Osteoblast (primary cell): ENCODE data around the gene ADARB1. TPM values are rescaled to one million over a fixed set of nuclear protein-coding genes. Genes with fewer than 3 reads are reported as not detected.
A peak's percentile ranks its signal among the peaks of the same experiment; 100 is the strongest.

Experiments
- DNase-seq: peaks from one replicate; pipeline ENCODE4 v3.0.0; 2011; ENCODE audit warnings: low spot score, mixed read lengths; ENCODE audit not compliant: insufficient read length; ENCODE audit errors: missing footprints
- H2AFZ ChIP-seq: 2 replicates; pipeline ENCODE4 v1.6.0; 2011; ENCODE audit warnings: mild to moderate bottlenecking, low read length
- H3K27ac ChIP-seq: 2 replicates; pipeline ENCODE4 v1.5.1; 2011; ENCODE audit warnings: mild to moderate bottlenecking, low read depth, low read length, moderate library complexity
- H3K27me3 ChIP-seq: 2 replicates; pipeline ENCODE4 v1.6.0; 2012; ENCODE audit warnings: mild to moderate bottlenecking, control low read depth, inconsistent platforms, low read length, moderate library complexity; ENCODE audit not compliant: insufficient read depth
- H3K36me3 ChIP-seq: 2 replicates; pipeline ENCODE4 v1.5.1; 2011; ENCODE audit warnings: mild to moderate bottlenecking, low read length, control low read depth, moderate library complexity; ENCODE audit not compliant: insufficient read depth
- H3K4me1 ChIP-seq: 2 replicates; pipeline ENCODE4 v1.5.1; 2011; ENCODE audit warnings: mild to moderate bottlenecking, low read length, control low read depth, moderate library complexity; ENCODE audit not compliant: insufficient read depth
- H3K4me2 ChIP-seq: 2 replicates; pipeline ENCODE4 v1.6.0; 2011; ENCODE audit warnings: mild to moderate bottlenecking, low read length; ENCODE audit not compliant: insufficient read depth
- H3K4me3 ChIP-seq: fragments of 200-600 bp; sonication (generic); 3 replicates; pipeline ENCODE4 v1.5.1; 2012; ENCODE audit warnings: mild to moderate bottlenecking, low read length, inconsistent platforms; ENCODE audit not compliant: insufficient read depth
- H3K79me2 ChIP-seq: 2 replicates; pipeline ENCODE4 v1.6.0; 2012; ENCODE audit warnings: mild to moderate bottlenecking, low read length, control low read depth, inconsistent platforms; ENCODE audit not compliant: insufficient read depth
- H3K9me3 ChIP-seq: 2 replicates; pipeline ENCODE4 v1.5.1; 2011; ENCODE audit warnings: low read depth, low read length, control low read depth
- H4K20me1 ChIP-seq: 2 replicates; pipeline ENCODE4 v1.6.0; 2012; ENCODE audit warnings: mild to moderate bottlenecking, low read length, control low read depth; ENCODE audit not compliant: insufficient read depth
- total RNA-seq: library from RNA; depleted of rRNA; stranded (reverse); fragments of >200 nt; gene quantifications from 2 replicates; pipeline ENCODE4 v1.2.3, GENCODE V29; 2012
- TF ChIP-seq, protein P1 (sequence below): IDR thresholded peaks from 2 replicates; pipeline ENCODE4 v1.5.1; 2011; ENCODE audit warnings: mild to moderate bottlenecking, low read depth, low read length, moderate library complexity; ENCODE audit errors: extremely low read depth

The ADARB1 gene
- total RNA-seq, 1 donor = 19.5 TPM

DNA sequence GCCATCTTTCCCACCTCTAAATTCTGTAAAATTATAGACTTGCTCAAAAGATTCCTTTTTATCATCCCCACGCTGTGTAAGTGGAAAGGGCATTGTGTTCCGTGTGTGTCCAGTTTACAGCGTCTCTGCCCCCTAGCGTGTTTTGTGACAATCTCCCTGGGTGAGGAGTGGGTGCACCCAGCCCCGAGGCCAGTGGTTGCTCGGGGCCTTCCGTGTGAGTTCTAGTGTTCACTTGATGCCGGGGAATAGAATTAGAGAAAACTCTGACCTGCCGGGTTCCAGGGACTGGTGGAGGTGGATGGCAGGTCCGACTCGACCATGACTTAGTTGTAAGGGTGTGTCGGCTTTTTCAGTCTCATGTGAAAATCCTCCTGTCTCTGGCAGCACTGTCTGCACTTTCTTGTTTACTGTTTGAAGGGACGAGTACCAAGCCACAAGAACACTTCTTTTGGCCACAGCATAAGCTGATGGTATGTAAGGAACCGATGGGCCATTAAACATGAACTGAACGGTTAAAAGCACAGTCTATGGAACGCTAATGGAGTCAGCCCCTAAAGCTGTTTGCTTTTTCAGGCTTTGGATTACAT is 151.5 kb downstream of the ADARB1 start:
- H3K9me3 ChIP-seq = no peaks in the 10 kb centered on the region

DNA sequence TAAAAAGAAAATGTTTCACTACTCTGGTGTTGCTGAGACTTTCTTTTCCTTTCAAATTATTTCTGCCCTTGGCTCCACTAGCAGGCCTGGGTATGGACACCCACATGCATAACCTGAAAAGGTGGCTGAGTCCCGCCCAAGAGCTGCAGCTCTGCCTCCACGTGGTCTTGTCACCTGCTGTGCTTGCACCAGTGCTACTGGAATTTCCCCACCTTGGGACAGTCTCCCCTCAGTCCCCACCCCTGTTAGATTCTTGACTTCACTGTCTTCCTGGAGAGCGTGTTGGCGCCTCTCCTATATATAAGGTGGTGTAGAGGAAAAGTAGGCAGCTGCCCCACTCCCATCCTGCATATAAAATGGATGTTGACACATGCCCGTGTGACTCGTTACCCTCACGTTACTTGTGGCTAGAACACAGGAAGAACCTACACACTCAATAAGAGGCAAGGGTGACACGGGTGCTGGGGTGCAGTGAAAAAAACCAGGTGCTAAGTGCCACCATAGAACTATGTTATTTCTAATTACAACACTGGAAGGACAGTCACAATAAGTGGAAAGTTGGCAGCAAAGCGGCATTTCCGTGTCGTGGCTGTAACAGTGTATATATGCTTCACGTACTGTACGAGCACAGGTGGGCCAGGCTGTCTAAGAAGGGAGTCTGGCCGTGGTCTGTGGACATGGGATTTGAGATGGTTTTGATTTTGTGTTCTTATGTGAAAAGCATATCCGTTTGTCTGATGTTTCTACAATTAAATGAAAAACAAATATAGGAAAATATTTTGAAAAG is 152.4 kb downstream of the ADARB1 start:
- TF ChIP-seq, protein P1, sequence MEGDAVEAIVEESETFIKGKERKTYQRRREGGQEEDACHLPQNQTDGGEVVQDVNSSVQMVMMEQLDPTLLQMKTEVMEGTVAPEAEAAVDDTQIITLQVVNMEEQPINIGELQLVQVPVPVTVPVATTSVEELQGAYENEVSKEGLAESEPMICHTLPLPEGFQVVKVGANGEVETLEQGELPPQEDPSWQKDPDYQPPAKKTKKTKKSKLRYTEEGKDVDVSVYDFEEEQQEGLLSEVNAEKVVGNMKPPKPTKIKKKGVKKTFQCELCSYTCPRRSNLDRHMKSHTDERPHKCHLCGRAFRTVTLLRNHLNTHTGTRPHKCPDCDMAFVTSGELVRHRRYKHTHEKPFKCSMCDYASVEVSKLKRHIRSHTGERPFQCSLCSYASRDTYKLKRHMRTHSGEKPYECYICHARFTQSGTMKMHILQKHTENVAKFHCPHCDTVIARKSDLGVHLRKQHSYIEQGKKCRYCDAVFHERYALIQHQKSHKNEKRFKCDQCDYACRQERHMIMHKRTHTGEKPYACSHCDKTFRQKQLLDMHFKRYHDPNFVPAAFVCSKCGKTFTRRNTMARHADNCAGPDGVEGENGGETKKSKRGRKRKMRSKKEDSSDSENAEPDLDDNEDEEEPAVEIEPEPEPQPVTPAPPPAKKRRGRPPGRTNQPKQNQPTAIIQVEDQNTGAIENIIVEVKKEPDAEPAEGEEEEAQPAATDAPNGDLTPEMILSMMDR = no peak
- Histone ChIP-seq H3K4me2 (no peak overlapping the region), H3K9me3 (no peaks in the 10 kb centered on the region), H3K4me1 (peaks cover 24% of the 10 kb centered on the region), H3K27me3 (peaks cover 24% of the 10 kb centered on the region), H3K79me2 (no peaks in the 10 kb centered on the region), H3K27ac (no peak overlapping the region), H4K20me1 (peaks cover 7% of the 10 kb centered on the region), H3K36me3 (no peaks in the 10 kb centered on the region), H3K4me3 (no peak overlapping the region), H2AFZ (no peak overlapping the region)
- DNase-seq = no peak

More for the DNA sequence above, 151.5 kb downstream of the ADARB1 start:
- H3K27me3 ChIP-seq = peaks cover 20% of the 10 kb centered on the region
- TF ChIP-seq, protein P1 = no peak
- no peak for DNase-seq
- no peak overlapping the region for H2AFZ ChIP-seq
- no peak overlapping the region for H3K4me2 ChIP-seq
- H3K27ac ChIP-seq = no peak overlapping the region
- peaks cover 24% of the 10 kb centered on the region for H3K4me1 ChIP-seq
- no peaks in the 10 kb centered on the region for H3K79me2 ChIP-seq
- peaks cover 7% of the 10 kb centered on the region for H4K20me1 ChIP-seq
- no peak overlapping the region for H3K4me3 ChIP-seq
- no peaks in the 10 kb centered on the region for H3K36me3 ChIP-seq

DNA sequence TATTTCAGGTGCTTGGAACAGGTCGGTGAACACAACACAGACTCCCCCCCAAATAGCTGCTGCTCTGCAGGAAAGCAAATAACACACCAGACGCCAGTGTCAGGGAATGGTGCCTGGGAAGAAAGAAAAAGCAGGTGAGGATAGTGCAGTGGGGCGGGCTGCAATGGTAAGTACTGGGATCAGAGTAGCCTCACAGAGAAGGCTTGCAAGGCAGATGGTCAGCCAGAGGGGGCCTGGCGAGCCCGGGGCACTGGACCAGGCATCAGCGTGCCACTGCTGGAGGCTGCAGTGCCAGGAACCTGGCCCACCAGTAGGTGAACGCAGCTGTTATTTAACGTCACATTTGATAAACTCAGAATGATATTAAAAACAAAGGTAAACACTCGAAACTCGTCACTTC is 153.4 kb downstream of the ADARB1 start:
- peaks cover 24% of the 10 kb centered on the region for H3K4me1 ChIP-seq
- peaks cover 7% of the 10 kb centered on the region for H4K20me1 ChIP-seq
- DNase-seq = no peak
- no peaks in the 10 kb centered on the region for H3K9me3 ChIP-seq
- H3K36me3 ChIP-seq = no peaks in the 10 kb centered on the region
- peak overlapping the region; percentile 32 for H3K4me2 ChIP-seq
- no peaks in the 10 kb centered on the region for H3K79me2 ChIP-seq
- H3K27me3 ChIP-seq = peaks cover 34% of the 10 kb centered on the region
- TF ChIP-seq, protein P1 = no peak
- peak overlapping the region; percentile 1 for H3K4me3 ChIP-seq
- H2AFZ ChIP-seq = no peak overlapping the region
- H3K27ac ChIP-seq = peak overlapping the region; percentile 69

DNA sequence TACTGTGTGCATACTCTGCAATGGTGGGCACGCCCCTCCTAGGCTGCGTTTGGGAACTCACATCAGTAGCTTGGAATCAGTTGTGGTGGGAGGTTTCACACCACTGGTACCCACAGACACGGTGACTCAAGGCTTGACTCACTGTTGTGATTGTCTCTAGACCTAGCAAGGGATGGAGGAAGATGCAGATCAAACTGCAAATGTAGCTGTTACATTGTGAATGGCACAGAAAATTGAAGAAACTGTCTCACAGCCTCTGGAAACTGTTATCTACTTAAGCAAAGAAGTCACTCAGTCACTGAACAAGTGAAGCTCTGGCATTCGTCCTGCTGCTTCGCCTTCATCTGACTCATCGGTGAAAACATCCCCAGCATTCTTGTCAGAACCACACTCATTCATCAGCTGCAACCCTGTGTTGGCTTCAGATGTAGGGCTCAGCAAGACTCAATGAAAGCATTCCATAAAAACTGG is 153.8 kb downstream of the ADARB1 start:
- TF ChIP-seq, protein P1 = no peak
- no peaks in the 10 kb centered on the region for H3K79me2 ChIP-seq
- peak; percentile 97 for DNase-seq
- peaks cover 39% of the 10 kb centered on the region for H3K27me3 ChIP-seq
- H2AFZ ChIP-seq = no peak overlapping the region
- H4K20me1 ChIP-seq = peaks cover 7% of the 10 kb centered on the region
- H3K4me3 ChIP-seq = no peak overlapping the region
- no peaks in the 10 kb centered on the region for H3K9me3 ChIP-seq
- H3K4me1 ChIP-seq = peaks cover 24% of the 10 kb centered on the region
- H3K27ac ChIP-seq = peak overlapping the region; percentile 69
- no peaks in the 10 kb centered on the region for H3K36me3 ChIP-seq
- peak overlapping the region; percentile 33 for H3K4me2 ChIP-seq
